ENCODE data around the gene CRTC1. TPM values are rescaled to one million over a fixed set of nuclear protein-coding genes. Genes with fewer than 3 reads are reported as not detected.

Gene CRTC1
- total and polyA plus RNA-seq, 2 experiments from 2014 or later, result 2.5 to 4.8 TPM

GRCh38 chr19:18773682-18774081 is 90.2 kb downstream of the CRTC1 start:
- H3K79me2 ChIP-seq, result no peaks in the 10 kb centered on the region
- no peak overlapping the region for H3K4me3 ChIP-seq
- H4K20me1 ChIP-seq (ENCODE audit: insufficient read depth, poor library complexity, severe bottlenecking), result no peaks in the 10 kb centered on the region
- H2AFZ ChIP-seq, result no peak overlapping the region
- H3K4me1 ChIP-seq (ENCODE audit: insufficient read depth), result peaks cover 2% of the 10 kb centered on the region
- TF ChIP-seq EZH2phosphoT487 (IDR thresholded peaks at IDR 0.05; ENCODE audit: low read depth, severe bottlenecking, unreplicated experiment), result no peak
- TF ChIP-seq EZH2 (IDR thresholded peaks at IDR 0.05; ENCODE audit: borderline replicate concordance), result no peak
- TF ChIP-seq CTCF (IDR thresholded peaks at IDR 0.05; ENCODE audit: poor library complexity), result no peak
- H3K9me2 ChIP-seq (replicated peaks; ENCODE audit: insufficient read depth), result no peaks in the 10 kb centered on the region
- H3K27ac ChIP-seq, result no peak overlapping the region
- no peak overlapping the region for H3K4me2 ChIP-seq
- WGBS (ENCODE audit: low lambda C conversion rate, missing lambda C conversion rate), result 91% methylated on average over 9 of the region's 9 CpGs
- no peaks in the 10 kb centered on the region for H3K9me3 ChIP-seq (ENCODE audit: low read depth)
- DNase-seq (ENCODE audit: low spot score), result no peak
- peaks cover 5% of the 10 kb centered on the region for H3K27me3 ChIP-seq
- no peaks in the 10 kb centered on the region for H3K36me3 ChIP-seq (replicated peaks; ENCODE audit: insufficient read depth, low read depth)

GRCh38 chr19:18774107-18774506 is 90.6 kb downstream of the CRTC1 start:
- Histone ChIP-seq H3K4me3 (no peak overlapping the region), H3K36me3 (replicated peaks; ENCODE audit: insufficient read depth, low read depth) (no peaks in the 10 kb centered on the region), H3K9me3 (ENCODE audit: low read depth) (no peaks in the 10 kb centered on the region), H3K4me1 (ENCODE audit: insufficient read depth) (peaks cover 2% of the 10 kb centered on the region), H3K79me2 (no peaks in the 10 kb centered on the region), H3K9me2 (replicated peaks; ENCODE audit: insufficient read depth) (no peaks in the 10 kb centered on the region), H2AFZ (no peak overlapping the region), H4K20me1 (ENCODE audit: insufficient read depth, poor library complexity, severe bottlenecking) (no peaks in the 10 kb centered on the region), H3K27ac (no peak overlapping the region), H3K27me3 (peaks cover 9% of the 10 kb centered on the region), H3K4me2 (no peak overlapping the region)
- DNase-seq (ENCODE audit: low spot score), result no peak
- WGBS (ENCODE audit: low lambda C conversion rate, missing lambda C conversion rate), result 96% methylated on average over 9 of the region's 11 CpGs
- TF ChIP-seq EZH2phosphoT487 (IDR thresholded peaks at IDR 0.05; ENCODE audit: low read depth, severe bottlenecking, unreplicated experiment), result no peak
- no peak for TF ChIP-seq CTCF (IDR thresholded peaks at IDR 0.05; ENCODE audit: poor library complexity)
- no peak for TF ChIP-seq EZH2 (IDR thresholded peaks at IDR 0.05; ENCODE audit: borderline replicate concordance)

- Histone ChIP-seq H3K4me1 (ENCODE audit: insufficient read depth) (peaks cover 2% of the 10 kb centered on the region), H3K79me2 (no peaks in the 10 kb centered on the region), H4K20me1 (ENCODE audit: insufficient read depth, poor library complexity, severe bottlenecking) (no peaks in the 10 kb centered on the region), H3K27ac (no peak overlapping the region), H3K4me2 (no peak overlapping the region), H3K9me3 (ENCODE audit: low read depth) (no peaks in the 10 kb centered on the region), H3K9me2 (replicated peaks; ENCODE audit: insufficient read depth) (no peaks in the 10 kb centered on the region), H3K36me3 (replicated peaks; ENCODE audit: insufficient read depth, low read depth) (no peaks in the 10 kb centered on the region), H2AFZ (no peak overlapping the region), H3K4me3 (no peak overlapping the region), H3K27me3 (peaks cover 11% of the 10 kb centered on the region)
- 93% methylated on average over 30 of the region's 40 CpGs for WGBS (ENCODE audit: low lambda C conversion rate, missing lambda C conversion rate)
- DNase-seq (ENCODE audit: low spot score), result no peak
- TF ChIP-seq EZH2 (IDR thresholded peaks at IDR 0.05; ENCODE audit: borderline replicate concordance) (no peak), EZH2phosphoT487 (IDR thresholded peaks at IDR 0.05; ENCODE audit: low read depth, severe bottlenecking, unreplicated experiment) (no peak), CTCF (IDR thresholded peaks at IDR 0.05; ENCODE audit: poor library complexity) (no peak)
Observed at GRCh38 chr19:18774782-18775444, 91.4 kb downstream of the CRTC1 start.
